H1 (cell line): ENCODE data around the gene TWF2. TPM values are rescaled to one million over a fixed set of nuclear protein-coding genes. Genes with fewer than 3 reads are reported as not detected.

ENCODE experiments used
- CTCF ChIA-PET: fragments of 300-600 bp; sonication (Branson Sonifier 250); formaldehyde crosslinking; loops from one replicate; lab custom pipeline; 2021; ENCODE audit not compliant: partially characterized antibody; lab: Charles Lee
- POLR2A ChIA-PET: fragments of 300-600 bp; sonication (Branson Sonifier 250); formaldehyde crosslinking; loops from one replicate; lab custom pipeline; 2021; ENCODE audit warnings: inconsistent platforms; ENCODE audit not compliant: partially characterized antibody; lab: Charles Lee
- DNase-seq, 2 experiments: peaks; one replicate each; pipeline versions ENCODE4 v3.0.0 to v3.0.0-alpha.2; 2010 to 2022; ENCODE audit warnings: low spot score in 2 of 2, low read depth in 1 of 2, mixed read lengths in 1 of 2
- FAIRE-seq: peaks from 2 replicates; lab custom pipeline; 2011; peaks lifted over from hg19 to GRCh38; lab: Jason Lieb, UNC
- H2AFZ ChIP-seq: 2 replicates; pipeline ENCODE4 v1.8.1; 2012; ENCODE audit warnings: low read length, inconsistent platforms
- H2AK5ac ChIP-seq: 2 replicates; pipeline ENCODE4 v1.6.1; 2013; ENCODE audit warnings: low read depth, low read length
- H2BK120ac ChIP-seq: replicated peaks from 2 replicates; pipeline ENCODE3; 2013; ENCODE audit warnings: low read depth, low read length, inconsistent platforms
- H2BK12ac ChIP-seq: 2 replicates; pipeline ENCODE4 v1.6.1; 2013; ENCODE audit warnings: low read depth, low read length
- H2BK15ac ChIP-seq: 2 replicates; pipeline ENCODE4 v1.6.1; 2013; ENCODE audit warnings: low read length
- H2BK20ac ChIP-seq: 2 replicates; pipeline ENCODE4 v1.6.1; 2013; ENCODE audit warnings: low read length
- H2BK5ac ChIP-seq: 2 replicates; pipeline ENCODE4 v1.6.1; 2013; ENCODE audit warnings: low read depth, low read length
- H3K14ac ChIP-seq: 2 replicates; pipeline ENCODE4 v1.6.1; 2013; ENCODE audit warnings: inconsistent platforms; ENCODE audit not compliant: insufficient read length
- H3K18ac ChIP-seq: 2 replicates; pipeline ENCODE4 v1.6.1; 2013; ENCODE audit warnings: low read length; ENCODE audit errors: extremely low read depth
- H3K23ac ChIP-seq: 2 replicates; pipeline ENCODE4 v1.6.1; 2013; ENCODE audit warnings: inconsistent platforms; ENCODE audit not compliant: insufficient read length
- H3K23me2 ChIP-seq: 2 replicates; pipeline ENCODE4 v1.6.1; 2013; ENCODE audit warnings: low read depth, low read length
- H3K27ac ChIP-seq: 2 replicates; pipeline ENCODE4 v1.6.1; 2011; ENCODE audit warnings: low read depth, low read length, inconsistent platforms
- H3K27me3 ChIP-seq, 4 experiments: replicated peaks in 1 of 4; 1 replicate in 1 of 4; 2 replicates in 3 of 4; pipeline versions ENCODE4 v1.6.1 to v1.8.1; 2011 to 2013; ENCODE audit warnings: low read length in 3 of 4, mild to moderate bottlenecking in 3 of 4, inconsistent platforms in 2 of 4, mixed read lengths in 2 of 4, moderate library complexity in 1 of 4; ENCODE audit not compliant: control insufficient read depth in 3 of 4, insufficient read depth in 3 of 4; ENCODE audit errors: extremely low read depth in 1 of 4
- H3K36me3 ChIP-seq, 4 experiments: 2 replicates each; pipeline versions ENCODE4 v1.6.1 to v1.8.1; 2011 to 2013; ENCODE audit warnings: mild to moderate bottlenecking in 4 of 4, low read length in 3 of 4, moderate library complexity in 2 of 4, control low read depth in 1 of 4, inconsistent platforms in 1 of 4; ENCODE audit not compliant: insufficient read depth in 4 of 4, control insufficient read depth in 2 of 4
- H3K4ac ChIP-seq: replicated peaks from 2 replicates; pipeline ENCODE3; 2013; ENCODE audit warnings: low read length, low read depth, mixed read lengths, inconsistent platforms; ENCODE audit not compliant: insufficient read length
- H3K4me1 ChIP-seq, 4 experiments: replicated peaks in 1 of 4; 1 replicate in 1 of 4; 2 replicates in 3 of 4; pipeline versions ENCODE4 v1.6.1 to v1.8.1; 2011 to 2013; ENCODE audit warnings: low read length in 3 of 4, inconsistent platforms in 2 of 4, mixed read lengths in 1 of 4; ENCODE audit not compliant: insufficient read depth in 4 of 4, control insufficient read depth in 3 of 4
- H3K4me2 ChIP-seq, 2 experiments: 2 replicates each; pipeline versions ENCODE4 v1.6.1 to v1.8.1; 2011 to 2013; ENCODE audit warnings: low read depth in 2 of 2, low read length in 2 of 2, control low read depth in 1 of 2, inconsistent platforms in 1 of 2, mild to moderate bottlenecking in 1 of 2; ENCODE audit not compliant: insufficient read depth in 1 of 2
- H3K4me3 ChIP-seq, 4 experiments: fragments of 200-600, 300-600 bp in 1 of 4; sonication (generic), shearing (Covaris generic), sonication (Bioruptor Twin) in 1 of 4; 2 replicates each; pipeline versions ENCODE4 v1.5.1 to v1.8.1; 2011 to 2016; ENCODE audit warnings: low read length in 4 of 4, low read depth in 3 of 4, control low read depth in 2 of 4, inconsistent platforms in 2 of 4, mild to moderate bottlenecking in 2 of 4, mixed read lengths in 1 of 4, moderate library complexity in 1 of 4; ENCODE audit not compliant: insufficient read depth in 2 of 4; ENCODE audit errors: extremely low read depth in 1 of 4
- H3K56ac ChIP-seq: replicated peaks from 2 replicates; pipeline ENCODE3; 2013; ENCODE audit warnings: low read depth, mild to moderate bottlenecking, mixed read lengths, low read length, inconsistent platforms; ENCODE audit not compliant: insufficient read length
- H3K79me1 ChIP-seq: 2 replicates; pipeline ENCODE4 v1.6.1; 2013; ENCODE audit warnings: low read depth, low read length, control low read depth
- H3K79me2 ChIP-seq, 2 experiments: 2 replicates each; pipeline versions ENCODE4 v1.6.1 to v1.8.1; 2012 to 2013; ENCODE audit warnings: low read length in 2 of 2, mild to moderate bottlenecking in 2 of 2, inconsistent platforms in 1 of 2; ENCODE audit not compliant: insufficient read depth in 2 of 2, control insufficient read depth in 1 of 2
- H3K9ac ChIP-seq, 4 experiments: replicated peaks in 1 of 4; 1 replicate in 1 of 4; 2 replicates in 3 of 4; pipeline versions ENCODE4 v1.6.1 to v1.8.1; 2011 to 2013; ENCODE audit warnings: low read depth in 3 of 4, low read length in 3 of 4, control low read depth in 2 of 4, mild to moderate bottlenecking in 2 of 4, moderate library complexity in 2 of 4, inconsistent platforms in 1 of 4; ENCODE audit errors: extremely low read depth in 1 of 4
- H3K9me3 ChIP-seq, 2 experiments: 2 replicates each; pipeline versions ENCODE4 v1.6.1 to v1.8.1; 2012 to 2013; ENCODE audit warnings: mild to moderate bottlenecking in 2 of 2, moderate library complexity in 2 of 2, control low read depth in 1 of 2, inconsistent platforms in 1 of 2, low read depth in 1 of 2, low read length in 1 of 2, mixed read lengths in 1 of 2; ENCODE audit not compliant: insufficient read depth in 2 of 2
- H4K20me1 ChIP-seq, 2 experiments: replicated peaks in 1 of 2; 2 replicates each; pipeline versions ENCODE3 to v1.8.1; 2011 to 2013; ENCODE audit warnings: inconsistent platforms in 2 of 2, low read length in 2 of 2, mild to moderate bottlenecking in 1 of 2; ENCODE audit not compliant: insufficient read depth in 2 of 2, control insufficient read depth in 1 of 2
- H4K5ac ChIP-seq: 2 replicates; pipeline ENCODE4 v1.6.1; 2013; ENCODE audit warnings: low read length, low read depth, mixed read lengths, inconsistent platforms; ENCODE audit not compliant: insufficient read length
- H4K8ac ChIP-seq: 2 replicates; pipeline ENCODE4 v1.8.0; 2013; ENCODE audit warnings: mild to moderate bottlenecking, moderate library complexity, low read length, inconsistent platforms; ENCODE audit not compliant: insufficient read depth; ENCODE audit errors: extremely low read depth
- H4K91ac ChIP-seq: replicated peaks from 2 replicates; pipeline ENCODE3; 2013; ENCODE audit warnings: low read length, mixed read lengths, inconsistent platforms; ENCODE audit not compliant: insufficient read length
- CTBP2 ChIP-seq: IDR thresholded peaks from 2 replicates; pipeline ENCODE4 v1.7.0; 2011; ENCODE audit warnings: borderline replicate concordance, mild to moderate bottlenecking, moderate library complexity, mixed read lengths, low read length; ENCODE audit not compliant: insufficient read depth, insufficient read length
- EGR1 ChIP-seq: IDR thresholded peaks from 2 replicates; pipeline ENCODE4 v1.6.1; 2011; ENCODE audit warnings: low read depth, low read length, borderline replicate concordance
- EZH2 ChIP-seq: fragments of 200-600 bp; sonication (generic); IDR thresholded peaks from 2 replicates; pipeline ENCODE4 v1.7.1; 2012; ENCODE audit warnings: low read depth, mild to moderate bottlenecking, moderate library complexity, low read length, inconsistent platforms; ENCODE audit not compliant: severe bottlenecking
- POLR2AphosphoS5 ChIP-seq: IDR thresholded peaks from 2 replicates; pipeline ENCODE4 v1.6.1; 2011; ENCODE audit warnings: low read depth, low read length
- RNF2 ChIP-seq: fragments of 200-900, 300-1000 bp; sonication (generic); IDR thresholded peaks from 2 replicates; pipeline ENCODE4 v1.7.1; 2016; ENCODE audit warnings: borderline replicate concordance, low read depth, mild to moderate bottlenecking, antibody characterized with exemption, low read length; ENCODE audit not compliant: poor library complexity, severe bottlenecking; ENCODE audit errors: missing control alignments
- SP4 ChIP-seq: IDR thresholded peaks from 2 replicates; pipeline ENCODE4 v1.6.1; 2012; ENCODE audit warnings: low read length, inconsistent platforms
- WGBS, 2 experiments: shearing (Covaris generic) in 1 of 2; methylation state at CpG; one replicate each; pipeline versions ENCODE4 v1.1.6 to v1.1.7; 2013 to 2015; ENCODE audit warnings: low lambda C conversion rate in 2 of 2, mixed read lengths in 2 of 2, inconsistent platforms in 1 of 2, low coverage in 1 of 2, missing lambda C conversion rate in 1 of 2; ENCODE audit not compliant: insufficient replicate concordance in 2 of 2, insufficient coverage in 1 of 2, insufficient read length in 1 of 2; ENCODE audit errors: extremely low coverage in 1 of 2, missing lambda C conversion rate in 1 of 2; 5-methylcytosine and 5-hydroxymethylcytosine counted together
- polyA plus RNA-seq, 7 experiments: library from polyadenylated mRNA; depleted of rRNA in 3 of 7; stranded (reverse) in 5 of 7; unstranded in 2 of 7; fragments of >200 nt in 5 of 7; fragments of 200-250 nt in 2 of 7; gene quantifications; 1 replicate in 5 of 7; 2 replicates in 1 of 7; 4 replicates in 1 of 7; pipeline versions ENCODE4 v1.2.1 to v1.2.3, GENCODE V29; 2011 to 2013; ENCODE audit warnings: missing spikeins in 2 of 7, mixed read lengths in 2 of 7
- total RNA-seq: library from RNA; stranded (reverse); fragmentation: NEBNext Ultra II Directional; extraction: Animal tissue kit (Norgen Biotek cat#: 25700); gene quantifications from 2 replicates; pipeline ENCODE4 v1.2.1, GENCODE V29; 2021
- TF ChIP-seq, protein P1 (sequence below): IDR thresholded peaks from 2 replicates; pipeline ENCODE4 v1.6.1; 2012; ENCODE audit warnings: inconsistent platforms

TWF2 gene
- total and polyA plus RNA-seq, 2 of the 8 experiments (the other 6 are each of a cell fraction or from before 2014, with no cell fraction given): 65.2 to 90.4 TPM

DNA sequence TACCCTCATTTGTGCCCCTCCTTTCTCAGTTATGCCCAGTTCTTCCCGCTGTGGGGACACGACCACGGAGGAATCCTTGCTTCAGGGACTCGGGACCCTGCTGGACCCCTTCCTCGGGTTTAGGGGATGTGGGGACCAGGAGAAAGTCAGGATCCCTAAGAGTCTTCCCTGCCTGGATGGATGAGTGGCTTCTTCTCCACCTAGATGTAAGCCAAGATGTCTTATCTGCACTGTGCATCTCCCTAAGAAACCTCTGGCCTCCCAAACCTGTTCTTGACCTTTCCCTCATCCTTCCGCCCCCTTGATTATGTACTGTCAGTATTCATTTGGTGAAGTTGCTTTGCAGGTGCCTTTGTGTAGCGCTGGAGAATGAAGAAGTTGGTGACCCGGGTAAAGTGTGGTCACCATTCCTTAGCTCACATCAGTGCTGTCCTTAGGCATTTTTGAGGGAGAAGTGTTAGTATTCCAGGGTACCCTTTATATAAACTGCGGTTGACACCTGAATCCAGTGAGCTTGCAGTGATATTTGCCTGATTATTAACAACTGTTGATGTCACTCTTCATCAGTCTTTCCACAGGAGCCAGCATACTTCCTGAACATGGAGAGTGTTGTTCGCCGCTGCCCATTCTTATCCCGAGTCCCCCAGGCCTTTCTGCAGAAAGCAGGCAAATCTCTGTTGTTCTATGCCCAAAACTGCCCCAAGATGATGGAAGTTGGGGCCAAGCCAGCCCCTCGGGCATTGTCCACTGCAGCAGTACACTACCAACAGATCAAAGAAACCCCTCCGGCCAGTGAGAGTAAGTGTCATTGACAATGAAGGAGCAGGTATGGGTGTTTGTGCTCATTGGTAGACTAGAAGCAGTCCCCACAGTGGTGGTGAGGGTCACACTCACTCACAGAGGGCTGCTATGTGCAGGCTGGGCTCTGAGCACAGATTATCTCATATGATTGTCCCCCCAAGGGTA is 40.0 kb downstream of the TWF2 start:
- Histone ChIP-seq H4K8ac (no peak overlapping the region), H2AK5ac (no peak overlapping the region), H2BK12ac (no peak overlapping the region), H3K14ac (no peak overlapping the region), H3K4me2 (peak overlapping the region; percentile 92 to 93), H3K4me1 (peaks cover 0 to 12% (median 7%) of the 10 kb centered on the region in 4 experiments; a peak in 6 of 7 replicates), H3K9ac (peak overlapping the region in 3 of 4 experiments; percentile 59 to 70 (median 66); a peak in 6 of 7 replicates), H3K4me3 (peak overlapping the region; percentile 80 to 94 (median 85)), H2BK120ac (no peak overlapping the region), H3K56ac (no peak overlapping the region), H3K23ac (no peak overlapping the region), H3K27me3 (peaks cover 0 to 3% (median under 1%) of the 10 kb centered on the region in 4 experiments; a peak in 4 of 7 replicates), H3K79me2 (peaks cover 0 to 8% of the 10 kb centered on the region in 2 experiments; a peak in 2 of 4 replicates), H3K18ac (peak overlapping the region; percentile 38; the same call in 1 of the 2 replicates), H3K4ac (no peak overlapping the region), H3K79me1 (no peaks in the 10 kb centered on the region; the same call in none of the 2 replicates), H3K23me2 (peaks cover 4% of the 10 kb centered on the region; the same call in 1 of the 2 replicates), H4K5ac (no peak overlapping the region), H3K27ac (no peak overlapping the region), H3K9me3 (no peaks in the 10 kb centered on the region), H4K20me1 (peaks cover 0 to 3% of the 10 kb centered on the region in 2 experiments), H4K91ac (no peak overlapping the region), H3K36me3 (peaks cover 13 to 38% (median 20%) of the 10 kb centered on the region in 4 experiments), H2BK5ac (no peak overlapping the region), H2BK15ac (no peak overlapping the region), H2AFZ (no peak overlapping the region), H2BK20ac (no peak overlapping the region)
- no peak for DNase-seq
- TF ChIP-seq EGR1 (no peak), CTBP2 (no peak), EZH2 (no peak), RNF2 (no peak), POLR2AphosphoS5 (no peak), SP4 (no peak)
- TF ChIP-seq, protein P1, sequence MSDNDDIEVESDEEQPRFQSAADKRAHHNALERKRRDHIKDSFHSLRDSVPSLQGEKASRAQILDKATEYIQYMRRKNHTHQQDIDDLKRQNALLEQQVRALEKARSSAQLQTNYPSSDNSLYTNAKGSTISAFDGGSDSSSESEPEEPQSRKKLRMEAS: no peak
- ChIA-PET POLR2A (no interaction called here), CTCF (no interaction called here)
- 62% methylated on average over 14 of the region's 14 CpGs; no CpG with 5 or more reads in 1 of the 2 experiments for WGBS, 2 experiments
- FAIRE-seq: no peak
